ENCODE measurements around the gene RBFOX2.

GRCh38 chr22:35743326-35743860, 285.2 kb downstream of the RBFOX2 start:
- no peak for TF ChIP-seq ZNF114 (CRISPR knock-in tag; IDR thresholded peaks at IDR 0.05)
- TF ChIP-seq REST (IDR thresholded peaks at IDR 0.05; ENCODE audit: unreplicated experiment): no peak
- no peak for TF ChIP-seq JUNB (IDR thresholded peaks at IDR 0.05; ENCODE audit: unreplicated experiment)
- no peak for TF ChIP-seq CTCF (conservative IDR thresholded peaks at IDR 0.05; ENCODE audit: low read depth in 2 of 2)
- no peak for TF ChIP-seq POLR2AphosphoS5 (IDR thresholded peaks at IDR 0.05; ENCODE audit: low read depth)
- no peak for TF ChIP-seq ETS1 (IDR thresholded peaks at IDR 0.05)

All from GM23338 (cell line).